Thoracic aorta (tissue), 2 donors: ENCODE measurements around the gene LRPPRC. TPM values are rescaled to one million over a fixed set of nuclear protein-coding genes. Genes with fewer than 3 reads are reported as not detected.

ENCODE experiments used
- ATAC-seq: fragments of 150-250 bp; one replicate; pipeline ENCODE4 v1.8.0; 2017; ENCODE audit warnings: low read depth; ENCODE audit not compliant: insufficient number of reproducible peaks, low FRiP score
- DNase-seq: peaks from one replicate; pipeline ENCODE4 v3.0.0-alpha.2; 2020; ENCODE audit warnings: low spot score
- H3K27ac ChIP-seq, 2 donors: fragments of 200-600 bp; sonication (generic); 1 replicate in 1 of 2; 2 replicates in 1 of 2; pipeline ENCODE4 v1.5.1; 2016; ENCODE audit warnings: mild to moderate bottlenecking in 2 of 2, moderate library complexity in 2 of 2
- H3K27me3 ChIP-seq: fragments of 200-600 bp; sonication (generic); replicated peaks from 2 replicates; pipeline ENCODE4 v1.6.0; 2016; ENCODE audit warnings: mild to moderate bottlenecking; ENCODE audit not compliant: insufficient read depth
- H3K36me3 ChIP-seq: fragments of 200-600 bp; sonication (generic); one replicate; pipeline ENCODE4 v1.5.1; 2016
- H3K4me1 ChIP-seq, 2 donors: fragments of 200-600 bp; sonication (generic); 1 replicate in 1 of 2; 2 replicates in 1 of 2; pipeline versions ENCODE4 v1.5.1 to v1.6.0; 2016; ENCODE audit warnings: low read depth in 2 of 2, mild to moderate bottlenecking in 1 of 2; ENCODE audit not compliant: control insufficient read depth in 1 of 2
- H3K4me3 ChIP-seq: fragments of 200-600 bp; sonication (generic); 2 replicates; pipeline ENCODE4 v1.5.1; 2016; ENCODE audit warnings: mild to moderate bottlenecking
- H3K9me3 ChIP-seq: fragments of 200-600 bp; sonication (generic); 2 replicates; pipeline ENCODE4 v1.5.1; 2016
- total RNA-seq, 2 donors: library from RNA; depleted of rRNA; stranded (reverse); fragments of >200 nt; gene quantifications; one replicate each; pipeline versions ENCODE4 v1.1.0 to v1.2.3, GENCODE V29; 2016
- TF ChIP-seq, protein P1 (sequence below): fragments of 200-600 bp; sonication (generic); IDR thresholded peaks from one replicate; pipeline ENCODE4 v1.5.1; 2019; ENCODE audit warnings: antibody characterized with exemption

The LRPPRC gene
- 10 to 100 TPM; 37.0 to 55.4 TPM for total RNA-seq

DNA sequence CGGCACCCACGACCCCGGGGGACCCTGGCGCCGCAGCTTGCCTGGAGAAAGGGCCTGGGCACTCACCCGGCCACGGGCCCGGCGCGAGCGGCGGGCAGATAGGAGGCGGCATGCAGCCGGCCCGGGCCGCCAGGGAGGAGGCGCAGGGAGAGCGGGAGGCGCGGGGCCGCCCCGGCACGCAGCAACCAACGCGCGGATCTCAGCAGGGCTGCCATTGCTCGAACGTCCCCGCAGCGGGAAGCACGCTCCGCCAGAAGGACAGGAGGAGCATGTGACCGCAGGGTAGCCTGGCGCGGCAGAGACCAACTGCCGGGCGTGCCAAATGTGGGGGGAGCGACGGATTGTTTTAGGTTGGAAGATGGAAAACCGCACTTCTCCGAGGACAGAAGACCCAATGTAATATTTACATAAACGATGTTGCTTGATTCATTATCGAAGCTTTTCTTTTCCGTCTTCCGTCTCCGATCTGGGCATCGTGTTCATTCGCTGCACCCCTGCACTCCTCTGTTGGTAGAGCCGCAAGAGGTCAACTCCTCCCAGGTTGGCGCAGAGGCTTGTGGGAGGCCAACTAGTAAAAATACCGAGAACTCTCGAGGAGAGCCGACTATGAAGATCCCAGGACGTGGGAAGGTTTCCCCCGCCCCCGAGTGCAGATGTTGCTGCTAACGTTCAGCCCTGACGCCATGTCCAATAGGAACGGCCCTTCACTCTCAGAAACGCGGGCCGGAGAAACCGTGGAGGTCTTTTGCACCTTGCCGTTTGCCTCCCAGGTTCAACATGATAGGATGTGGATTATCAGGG is at the start of gene LRPPRC:
LRPPRC (minus strand) TSS at position 257 of the 801 bp plus-strand sequence; CDS start at position 215, 42 bp downstream.
- TF ChIP-seq, protein P1, sequence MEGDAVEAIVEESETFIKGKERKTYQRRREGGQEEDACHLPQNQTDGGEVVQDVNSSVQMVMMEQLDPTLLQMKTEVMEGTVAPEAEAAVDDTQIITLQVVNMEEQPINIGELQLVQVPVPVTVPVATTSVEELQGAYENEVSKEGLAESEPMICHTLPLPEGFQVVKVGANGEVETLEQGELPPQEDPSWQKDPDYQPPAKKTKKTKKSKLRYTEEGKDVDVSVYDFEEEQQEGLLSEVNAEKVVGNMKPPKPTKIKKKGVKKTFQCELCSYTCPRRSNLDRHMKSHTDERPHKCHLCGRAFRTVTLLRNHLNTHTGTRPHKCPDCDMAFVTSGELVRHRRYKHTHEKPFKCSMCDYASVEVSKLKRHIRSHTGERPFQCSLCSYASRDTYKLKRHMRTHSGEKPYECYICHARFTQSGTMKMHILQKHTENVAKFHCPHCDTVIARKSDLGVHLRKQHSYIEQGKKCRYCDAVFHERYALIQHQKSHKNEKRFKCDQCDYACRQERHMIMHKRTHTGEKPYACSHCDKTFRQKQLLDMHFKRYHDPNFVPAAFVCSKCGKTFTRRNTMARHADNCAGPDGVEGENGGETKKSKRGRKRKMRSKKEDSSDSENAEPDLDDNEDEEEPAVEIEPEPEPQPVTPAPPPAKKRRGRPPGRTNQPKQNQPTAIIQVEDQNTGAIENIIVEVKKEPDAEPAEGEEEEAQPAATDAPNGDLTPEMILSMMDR, result no peak
- peaks cover 13 to 23% of the 10 kb centered on the region in 2 donors for H3K4me1 ChIP-seq
- DNase-seq, result peak; percentile 82
- ATAC-seq, result peak; percentile 98
- H3K9me3 ChIP-seq, result no peaks in the 10 kb centered on the region
- H3K27me3 ChIP-seq, result no peaks in the 10 kb centered on the region
- peaks cover 10% of the 10 kb centered on the region for H3K36me3 ChIP-seq
- peak within 1 kb of the TSS; percentile 67 to 68 for H3K27ac ChIP-seq
- H3K4me3 ChIP-seq, result peak within 1 kb of the TSS; percentile 96

DNA sequence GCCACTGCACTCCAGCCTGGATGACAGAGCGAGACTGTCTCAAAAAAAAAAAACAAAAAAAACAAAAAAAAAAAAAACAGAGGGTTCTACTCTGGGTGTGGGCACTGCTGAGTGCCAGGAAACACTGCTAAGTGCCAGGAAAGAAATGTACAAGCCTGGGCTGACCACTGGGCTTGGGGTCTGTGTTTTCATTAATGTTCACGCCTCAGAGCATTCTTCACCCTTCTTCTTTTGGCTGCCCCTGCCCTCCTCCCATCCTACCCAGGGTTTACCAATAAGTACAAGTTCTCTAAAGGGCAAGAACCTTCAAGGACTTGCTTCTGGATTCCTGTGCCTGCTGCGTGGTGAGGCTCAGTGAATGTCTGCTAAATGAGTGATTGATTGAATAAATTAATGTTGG is 49.3 kb upstream of the LRPPRC start:
- Histone ChIP-seq H3K36me3 (no peaks in the 10 kb centered on the region), H3K9me3 (no peaks in the 10 kb centered on the region), H3K4me1 (peaks cover 0 to 7% of the 10 kb centered on the region in 2 donors), H3K4me3 (no peak overlapping the region), H3K27me3 (no peaks in the 10 kb centered on the region), H3K27ac (no peak overlapping the region)
- ATAC-seq, result no peak
- TF ChIP-seq, protein P1, result no peak
- no peak for DNase-seq

DNA sequence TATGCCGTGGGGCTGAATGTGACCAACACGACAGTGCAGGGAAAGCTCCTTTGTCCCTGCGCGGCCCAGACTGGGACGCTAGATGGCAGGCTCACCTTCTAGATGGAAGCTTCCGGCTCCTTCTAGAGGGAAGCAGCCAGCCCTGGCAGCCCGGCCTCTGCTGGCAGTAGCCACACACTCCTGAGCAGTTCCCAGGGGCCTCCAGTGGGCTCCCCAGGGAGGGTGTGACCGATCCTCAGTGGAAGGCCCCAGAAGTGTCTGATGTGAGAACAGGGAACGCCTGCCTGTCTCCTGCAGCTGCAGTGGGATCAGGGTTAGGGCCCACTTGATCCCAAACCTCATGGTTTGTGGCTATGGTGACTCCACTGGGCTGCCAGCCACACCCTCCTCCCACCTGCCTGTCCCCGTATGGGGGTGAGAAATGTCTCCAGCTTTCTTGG is 48.5 kb upstream of the LRPPRC start:
- Histone ChIP-seq H3K4me1 (peaks cover 0 to 7% of the 10 kb centered on the region in 2 donors), H3K27ac (no peak overlapping the region), H3K9me3 (no peaks in the 10 kb centered on the region), H3K27me3 (no peaks in the 10 kb centered on the region), H3K36me3 (no peaks in the 10 kb centered on the region), H3K4me3 (no peak overlapping the region)
- TF ChIP-seq, protein P1, result peak; percentile 80
- DNase-seq (peak; percentile 29), ATAC-seq (peak; percentile 74)

GRCh38 chr2:44040365-44040764 is 44.6 kb upstream of the LRPPRC start:
- ATAC-seq (no peak), DNase-seq (no peak)
- H3K4me1 ChIP-seq, result peaks cover 0 to 7% of the 10 kb centered on the region in 2 donors
- no peaks in the 10 kb centered on the region for H3K36me3 ChIP-seq
- H3K4me3 ChIP-seq, result no peak overlapping the region
- H3K9me3 ChIP-seq, result no peaks in the 10 kb centered on the region
- H3K27me3 ChIP-seq, result no peaks in the 10 kb centered on the region
- no peak overlapping the region for H3K27ac ChIP-seq
- TF ChIP-seq, protein P1, result no peak

DNA sequence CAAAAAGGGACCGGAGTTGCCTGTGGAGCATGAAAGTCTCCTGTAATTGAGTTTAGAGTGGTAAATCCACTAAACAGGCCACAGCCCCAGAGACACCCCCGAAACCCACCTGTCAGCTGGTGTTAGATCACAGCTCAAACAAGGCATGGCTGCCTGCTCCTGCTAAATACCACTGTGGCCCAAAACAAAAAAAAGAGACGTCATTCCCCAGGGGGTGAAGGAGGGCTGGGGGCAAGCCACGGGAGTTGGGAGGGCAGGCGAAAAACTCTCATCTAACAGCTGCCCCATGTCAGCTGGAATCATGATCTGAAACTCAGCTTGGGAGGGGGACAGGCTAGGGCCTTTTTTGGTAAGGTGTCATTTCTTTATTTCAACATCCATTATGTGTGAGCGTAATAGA is 42.5 kb upstream of the LRPPRC start:
- H3K4me1 ChIP-seq, result no peaks in the 10 kb centered on the region
- TF ChIP-seq, protein P1, result no peak

More for the DNA sequence above, 42.5 kb upstream of the LRPPRC start:
- no peaks in the 10 kb centered on the region for H3K27me3 ChIP-seq
- H3K36me3 ChIP-seq, result no peaks in the 10 kb centered on the region
- no peak for DNase-seq
- no peak overlapping the region for H3K27ac ChIP-seq
- no peak overlapping the region for H3K4me3 ChIP-seq
- H3K9me3 ChIP-seq, result no peaks in the 10 kb centered on the region
- no peak for ATAC-seq
